ENCODE measurements around the gene USE1. TPM values are rescaled to one million over a fixed set of nuclear protein-coding genes. Genes with fewer than 3 reads are reported as not detected.

USE1 gene
- total RNA-seq, 1 experiment from 2014 or later, result 26.2 TPM

DNA sequence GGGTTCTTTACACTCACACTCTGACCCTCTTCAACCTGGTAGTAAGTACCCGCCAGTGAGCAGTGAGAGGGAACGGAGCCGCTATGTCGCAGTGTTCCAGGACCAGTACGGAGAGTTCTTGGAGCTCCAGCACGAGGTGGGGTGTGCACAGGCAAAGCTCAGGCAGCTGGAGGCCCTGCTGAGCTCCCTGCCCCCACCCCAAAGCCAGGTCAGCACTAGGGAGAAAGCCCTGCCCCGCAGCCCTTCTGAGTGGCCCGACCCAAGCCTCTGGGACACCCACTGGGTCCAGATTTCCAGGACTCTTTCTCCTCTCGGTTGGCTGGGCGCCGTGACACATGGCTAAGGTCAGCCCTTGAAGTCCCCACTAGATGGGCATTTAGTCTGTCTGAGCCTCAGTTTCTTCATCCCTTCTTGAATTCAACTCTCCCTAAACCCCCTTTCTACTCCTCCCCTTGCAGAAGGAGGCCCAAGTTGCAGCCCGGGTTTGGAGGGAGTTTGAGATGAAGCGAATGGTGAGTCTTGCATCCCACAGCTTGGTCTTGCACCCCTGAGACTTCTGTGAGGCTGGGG, 12.7 kb downstream of the USE1 start:
- DNase-seq (ENCODE audit: low read depth, low spot score), result no peak
- Histone ChIP-seq H3K4me1 (ENCODE audit: control insufficient read depth, insufficient read depth, low read length) (peaks cover 4% of the 10 kb centered on the region), H3K9me3 (ENCODE audit: control insufficient read depth, insufficient read depth, low read depth, low read length) (no peaks in the 10 kb centered on the region), H3K36me3 (ENCODE audit: control insufficient read depth, insufficient read depth, low read length) (no peaks in the 10 kb centered on the region; the same call in 1 of the 2 replicates), H3K27me3 (ENCODE audit: control insufficient read depth, insufficient read depth, low read length) (no peaks in the 10 kb centered on the region), H3K27ac (ENCODE audit: low read length) (peak overlapping the region; percentile 72), H3K4me3 (ENCODE audit: low read depth in 2 of 2, low read length in 2 of 2) (peak overlapping the region; percentile 61 to 76; a peak in 3 of 4 replicates)
- ChIA-PET CTCF (interaction anchor here (0.6 kb wide), 1 partner anchor 152 kb away, joined by 4 read pairs; the partner anchor contains the start of gene MYO9B), POLR2A (interaction anchor here (0.6 kb wide), 1 partner anchor 726 kb away, joined by 17 read pairs; no protein-coding TSS in a partner anchor)
- ATAC-seq, result peak; percentile 15; the same call in 1 of the 2 replicates
- TSS peak; percentile 94 for BruUV-seq (replicated peaks)
- intact Hi-C loops (cut with micrococcal nuclease; ENCODE audit: unreplicated experiment), result loop anchor here (10.0 kb wide), 1 partner anchor 57 kb away; the partner anchor contains the start of gene ANKLE1
- TF ChIP-seq, protein P1, sequence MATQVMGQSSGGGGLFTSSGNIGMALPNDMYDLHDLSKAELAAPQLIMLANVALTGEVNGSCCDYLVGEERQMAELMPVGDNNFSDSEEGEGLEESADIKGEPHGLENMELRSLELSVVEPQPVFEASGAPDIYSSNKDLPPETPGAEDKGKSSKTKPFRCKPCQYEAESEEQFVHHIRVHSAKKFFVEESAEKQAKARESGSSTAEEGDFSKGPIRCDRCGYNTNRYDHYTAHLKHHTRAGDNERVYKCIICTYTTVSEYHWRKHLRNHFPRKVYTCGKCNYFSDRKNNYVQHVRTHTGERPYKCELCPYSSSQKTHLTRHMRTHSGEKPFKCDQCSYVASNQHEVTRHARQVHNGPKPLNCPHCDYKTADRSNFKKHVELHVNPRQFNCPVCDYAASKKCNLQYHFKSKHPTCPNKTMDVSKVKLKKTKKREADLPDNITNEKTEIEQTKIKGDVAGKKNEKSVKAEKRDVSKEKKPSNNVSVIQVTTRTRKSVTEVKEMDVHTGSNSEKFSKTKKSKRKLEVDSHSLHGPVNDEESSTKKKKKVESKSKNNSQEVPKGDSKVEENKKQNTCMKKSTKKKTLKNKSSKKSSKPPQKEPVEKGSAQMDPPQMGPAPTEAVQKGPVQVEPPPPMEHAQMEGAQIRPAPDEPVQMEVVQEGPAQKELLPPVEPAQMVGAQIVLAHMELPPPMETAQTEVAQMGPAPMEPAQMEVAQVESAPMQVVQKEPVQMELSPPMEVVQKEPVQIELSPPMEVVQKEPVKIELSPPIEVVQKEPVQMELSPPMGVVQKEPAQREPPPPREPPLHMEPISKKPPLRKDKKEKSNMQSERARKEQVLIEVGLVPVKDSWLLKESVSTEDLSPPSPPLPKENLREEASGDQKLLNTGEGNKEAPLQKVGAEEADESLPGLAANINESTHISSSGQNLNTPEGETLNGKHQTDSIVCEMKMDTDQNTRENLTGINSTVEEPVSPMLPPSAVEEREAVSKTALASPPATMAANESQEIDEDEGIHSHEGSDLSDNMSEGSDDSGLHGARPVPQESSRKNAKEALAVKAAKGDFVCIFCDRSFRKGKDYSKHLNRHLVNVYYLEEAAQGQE (IDR thresholded peaks at IDR 0.05; ENCODE audit: insufficient read depth in 1 of 2, low read depth in 2 of 2, low read length in 1 of 2), result no peak
- TF ChIP-seq, protein P2, sequence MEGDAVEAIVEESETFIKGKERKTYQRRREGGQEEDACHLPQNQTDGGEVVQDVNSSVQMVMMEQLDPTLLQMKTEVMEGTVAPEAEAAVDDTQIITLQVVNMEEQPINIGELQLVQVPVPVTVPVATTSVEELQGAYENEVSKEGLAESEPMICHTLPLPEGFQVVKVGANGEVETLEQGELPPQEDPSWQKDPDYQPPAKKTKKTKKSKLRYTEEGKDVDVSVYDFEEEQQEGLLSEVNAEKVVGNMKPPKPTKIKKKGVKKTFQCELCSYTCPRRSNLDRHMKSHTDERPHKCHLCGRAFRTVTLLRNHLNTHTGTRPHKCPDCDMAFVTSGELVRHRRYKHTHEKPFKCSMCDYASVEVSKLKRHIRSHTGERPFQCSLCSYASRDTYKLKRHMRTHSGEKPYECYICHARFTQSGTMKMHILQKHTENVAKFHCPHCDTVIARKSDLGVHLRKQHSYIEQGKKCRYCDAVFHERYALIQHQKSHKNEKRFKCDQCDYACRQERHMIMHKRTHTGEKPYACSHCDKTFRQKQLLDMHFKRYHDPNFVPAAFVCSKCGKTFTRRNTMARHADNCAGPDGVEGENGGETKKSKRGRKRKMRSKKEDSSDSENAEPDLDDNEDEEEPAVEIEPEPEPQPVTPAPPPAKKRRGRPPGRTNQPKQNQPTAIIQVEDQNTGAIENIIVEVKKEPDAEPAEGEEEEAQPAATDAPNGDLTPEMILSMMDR (IDR thresholded peaks at IDR 0.05), result no peak
- peak; percentile 31; the same call in 1 of the 2 replicates for TF ChIP-seq POLR2AphosphoS5 (IDR thresholded peaks at IDR 0.05; ENCODE audit: low read depth, low read length)
- in situ Hi-C loops (cut with HindIII; ENCODE audit: low pct_unique_long_range_greater_than_20kb, low sequenced_read_pairs), result no loop called here

- DNase-seq (ENCODE audit: low read depth, low spot score) (no peak), ATAC-seq (no peak)
- TF ChIP-seq POLR2AphosphoS5 (IDR thresholded peaks at IDR 0.05; ENCODE audit: low read depth, low read length) (peak; percentile 61; the same call in 1 of the 2 replicates), SIN3A (IDR thresholded peaks at IDR 0.05; ENCODE audit: borderline replicate concordance, insufficient read depth, low read depth, low read length) (no peak)
- Histone ChIP-seq H3K36me3 (ENCODE audit: control insufficient read depth, insufficient read depth, low read length) (peaks cover under 1% of the 10 kb centered on the region; the same call in 1 of the 2 replicates), H3K9me3 (ENCODE audit: control insufficient read depth, insufficient read depth, low read depth, low read length) (no peaks in the 10 kb centered on the region), H3K27ac (ENCODE audit: low read length) (peak overlapping the region; percentile 54), H3K27me3 (ENCODE audit: control insufficient read depth, insufficient read depth, low read length) (no peaks in the 10 kb centered on the region), H3K4me1 (ENCODE audit: control insufficient read depth, insufficient read depth, low read length) (peaks cover 8% of the 10 kb centered on the region), H3K4me3 (ENCODE audit: low read depth in 2 of 2, low read length in 2 of 2) (no peak overlapping the region)
- POLR2A ChIA-PET, result no interaction called here
- in situ Hi-C loops (cut with HindIII; ENCODE audit: low pct_unique_long_range_greater_than_20kb, low sequenced_read_pairs) (no loop called here), intact Hi-C loops (cut with micrococcal nuclease; ENCODE audit: unreplicated experiment) (loop anchor here (10.0 kb wide), 1 partner anchor 55 kb away; the partner anchor contains the start of gene ANKLE1)
- no TSS peak for BruUV-seq (replicated peaks)
- CTCF ChIA-PET, result no interaction called here
Observed at GRCh38 chr19:17229890-17230289, 14.7 kb downstream of the USE1 start.

GRCh38 chr19:17232258-17232657, 17.1 kb downstream of the USE1 start:
- Histone ChIP-seq H3K36me3 (ENCODE audit: control insufficient read depth, insufficient read depth, low read length) (peaks cover 4% of the 10 kb centered on the region; the same call in 1 of the 2 replicates), H3K27me3 (ENCODE audit: control insufficient read depth, insufficient read depth, low read length) (no peaks in the 10 kb centered on the region), H3K9me3 (ENCODE audit: control insufficient read depth, insufficient read depth, low read depth, low read length) (no peaks in the 10 kb centered on the region), H3K4me1 (ENCODE audit: control insufficient read depth, insufficient read depth, low read length) (peaks cover 17% of the 10 kb centered on the region), H3K4me3 (ENCODE audit: low read depth in 2 of 2, low read length in 2 of 2) (no peak overlapping the region), H3K27ac (ENCODE audit: low read length) (no peak overlapping the region)
- intact Hi-C loops (cut with micrococcal nuclease; ENCODE audit: unreplicated experiment), result no loop called here
- TF ChIP-seq, protein P2 (IDR thresholded peaks at IDR 0.05), result no peak
- no peak for TF ChIP-seq SIN3A (IDR thresholded peaks at IDR 0.05; ENCODE audit: borderline replicate concordance, insufficient read depth, low read depth, low read length)
- TF ChIP-seq POLR2AphosphoS5 (IDR thresholded peaks at IDR 0.05; ENCODE audit: low read depth, low read length), result no peak
- TF ChIP-seq TCF7L2 (IDR thresholded peaks at IDR 0.05; ENCODE audit: low read depth, low read length), result no peak
- TF ChIP-seq, protein P1 (IDR thresholded peaks at IDR 0.05; ENCODE audit: insufficient read depth in 1 of 2, low read depth in 2 of 2, low read length in 1 of 2), result no peak
- ATAC-seq (no peak), DNase-seq (ENCODE audit: low read depth, low spot score) (no peak)
- CTCF ChIA-PET, result no interaction called here
- POLR2A ChIA-PET, result no interaction called here
- in situ Hi-C loops (cut with HindIII; ENCODE audit: low pct_unique_long_range_greater_than_20kb, low sequenced_read_pairs), result no loop called here
- BruUV-seq (replicated peaks), result no TSS peak

Measured in Panc1 (cell line).